Ishikawa (cell line): ENCODE results near the gene MCAT.

Experiments
- CREB1 ChIP-seq: IDR thresholded peaks from 2 replicates; pipeline ENCODE4 v1.6.1; 2012; ENCODE audit warnings: low read depth
- EGR1 ChIP-seq: IDR thresholded peaks from 2 replicates; pipeline ENCODE4 v1.6.1; 2012
- EP300 ChIP-seq: IDR thresholded peaks from 2 replicates; pipeline ENCODE4 v1.6.1; 2012; ENCODE audit warnings: borderline replicate concordance
- FOXM1 ChIP-seq: IDR thresholded peaks from 2 replicates; pipeline ENCODE4 v1.6.1; 2012; ENCODE audit warnings: low read depth, borderline replicate concordance
- NFIC ChIP-seq: IDR thresholded peaks from 2 replicates; pipeline ENCODE4 v1.6.1; 2012
- RAD21 ChIP-seq: IDR thresholded peaks from 2 replicates; pipeline ENCODE4 v1.6.1; 2012; ENCODE audit warnings: low read depth
- TCF12 ChIP-seq: IDR thresholded peaks from 2 replicates; pipeline ENCODE4 v1.6.1; 2012; ENCODE audit warnings: low read depth
- TEAD4 ChIP-seq: IDR thresholded peaks from 2 replicates; pipeline ENCODE4 v1.6.1; 2012
- YY1 ChIP-seq: IDR thresholded peaks from 2 replicates; pipeline ENCODE4 v1.6.1; 2012; ENCODE audit warnings: low read depth

GRCh38 chr22:43106302-43106701 lies 36.9 kb downstream of the MCAT start:
- TF ChIP-seq TCF12 (no peak), EP300 (no peak), CREB1 (no peak), YY1 (no peak), NFIC (no peak), FOXM1 (no peak), TEAD4 (no peak), EGR1 (no peak), RAD21 (no peak)
